Fibroblast of upper back skin (primary cell): ENCODE results near the gene ETHE1.

Experiments used
- DNase-seq: peaks from one replicate; pipeline ENCODE4 v3.0.0-alpha.2; 2013

The ETHE1 gene

GRCh38 chr19:43526884-43527859 lies at the start of gene ETHE1:
TSS of gene ETHE1 (minus strand) at chr19:43527201. CDS start at chr19:43527177, 24 bp downstream.
- peak; percentile 48 for DNase-seq

- no peak for DNase-seq
Measured at GRCh38 chr19:43575955-43576878, 49.2 kb upstream of the ETHE1 start.

- peak; percentile 98 for DNase-seq
Measured at GRCh38 chr19:43575156-43575950, 48.4 kb upstream of the ETHE1 start, which contains the start of the genes PINLYP and XRCC1. TSS of gene PINLYP (plus strand) at chr19:43575801. CDS start at chr19:43577192, 1,391 bp downstream. TSS of gene XRCC1 (minus strand) at chr19:43575527. CDS start at chr19:43575458, 69 bp downstream.

- DNase-seq: no peak
Measured at GRCh38 chr19:43574424-43575155, 47.6 kb upstream of the ETHE1 start.

- DNase-seq: no peak
Measured at GRCh38 chr19:43572171-43572588, 45.2 kb upstream of the ETHE1 start.

- no peak for DNase-seq
Measured at GRCh38 chr19:43570174-43570791, 43.3 kb upstream of the ETHE1 start.

- no peak for DNase-seq
Measured at GRCh38 chr19:43569657-43570056, 42.7 kb upstream of the ETHE1 start.

GRCh38 chr19:43564800-43565199 lies 37.8 kb upstream of the ETHE1 start:
- no peak for DNase-seq

- DNase-seq: no peak
Measured at GRCh38 chr19:43563816-43564457, 36.9 kb upstream of the ETHE1 start.

- peak; percentile 67 for DNase-seq
Measured at GRCh38 chr19:43562698-43563241, 35.8 kb upstream of the ETHE1 start.

GRCh38 chr19:43562226-43562697 lies 35.3 kb upstream of the ETHE1 start:
- DNase-seq: no peak

- DNase-seq: no peak
Measured at GRCh38 chr19:43561139-43561970, 34.4 kb upstream of the ETHE1 start.

- DNase-seq: no peak
Measured at GRCh38 chr19:43560687-43561086, 33.7 kb upstream of the ETHE1 start.

- DNase-seq: peak; percentile 62
Measured at GRCh38 chr19:43555185-43555770, 28.3 kb upstream of the ETHE1 start.

GRCh38 chr19:43554317-43554895 lies 27.4 kb upstream of the ETHE1 start:
- DNase-seq: no peak

GRCh38 chr19:43553656-43554055 lies 26.7 kb upstream of the ETHE1 start:
- no peak for DNase-seq

GRCh38 chr19:43552616-43553015 lies 25.6 kb upstream of the ETHE1 start:
- DNase-seq: no peak

- no peak for DNase-seq
Measured at GRCh38 chr19:43552198-43552450, 25.1 kb upstream of the ETHE1 start.
